WTC11 (cell line): ENCODE data around the gene PRKAG2. TPM values are rescaled to one million over a fixed set of nuclear protein-coding genes. Genes with fewer than 3 reads are reported as not detected.

Experiments
- ATAC-seq: fragments of 200-7000 bp; cut with Tn5 transposase; 2 replicates; pipeline ENCODE4 v1.10.0; 2021; ENCODE audit warnings: mild to moderate bottlenecking, moderate library complexity
- CTCF ChIA-PET: fragments of 300-600 bp; sonication (Branson Sonifier 250); formaldehyde crosslinking; loops from one replicate; lab custom pipeline; 2021; ENCODE audit warnings: antibody characterized with exemption; lab: Charles Lee
- POLR2A ChIA-PET: fragments of 350-600 bp; sonication (Branson Sonifier 250); formaldehyde crosslinking; loops from one replicate; lab custom pipeline; 2021; ENCODE audit warnings: antibody characterized with exemption; lab: Charles Lee
- DNase-seq: peaks from one replicate; pipeline ENCODE4 v3.0.0; 2021; ENCODE audit warnings: low spot score
- H3K27ac Mint-ChIP-seq: 2 replicates; pipeline ENCODE4 v1.8.0; 2021; ENCODE audit warnings: mixed read lengths
- H3K27me3 Mint-ChIP-seq: 2 replicates; pipeline ENCODE4 v1.8.0; 2021; ENCODE audit warnings: low read depth, mild to moderate bottlenecking, moderate library complexity, mixed read lengths
- H3K36me3 Mint-ChIP-seq: 2 replicates; pipeline ENCODE4 v1.8.0; 2021; ENCODE audit warnings: mixed read lengths
- H3K4me1 Mint-ChIP-seq: 2 replicates; pipeline ENCODE4 v1.8.0; 2022; ENCODE audit warnings: mixed read lengths
- H3K4me3 Mint-ChIP-seq: 2 replicates; pipeline ENCODE4 v1.8.0; 2021; ENCODE audit warnings: mild to moderate bottlenecking, moderate library complexity, mixed read lengths
- H3K9me3 Mint-ChIP-seq: 2 replicates; pipeline ENCODE4 v1.8.0; 2021; ENCODE audit warnings: mixed read lengths
- GABPB1 ChIP-seq: sonication (generic); formaldehyde crosslinking; IDR thresholded peaks from 2 replicates; pipeline ENCODE4 v1.8.1; 2023; ENCODE audit warnings: mild to moderate bottlenecking, missing genetic modification reagents
- NFATC4 ChIP-seq: fragments of 250-450 bp; sonication (Bioruptor Pico); IDR thresholded peaks from 2 replicates; pipeline ENCODE4 v1.9.0; 2021; ENCODE audit warnings: mild to moderate bottlenecking
- NFE2L1 ChIP-seq: sonication (generic); formaldehyde crosslinking; IDR thresholded peaks from 2 replicates; pipeline ENCODE4 v1.8.1; 2023; ENCODE audit warnings: missing genetic modification reagents
- NR1H2 ChIP-seq: sonication (generic); formaldehyde crosslinking; IDR thresholded peaks from 2 replicates; pipeline ENCODE4 v1.9.0; 2021; ENCODE audit warnings: mild to moderate bottlenecking, moderate library complexity, missing genetic modification reagents
- SP1 ChIP-seq: sonication (generic); formaldehyde crosslinking; conservative IDR thresholded peaks from 2 replicates; pipeline ENCODE4 v1.8.1; 2022; ENCODE audit warnings: missing genetic modification reagents
- ZBTB21 ChIP-seq: sonication (generic); formaldehyde crosslinking; IDR thresholded peaks from 2 replicates; pipeline ENCODE4 v1.8.1; 2023; ENCODE audit warnings: mild to moderate bottlenecking, missing genetic modification reagents, borderline replicate concordance
- ZNF317 ChIP-seq: sonication (generic); formaldehyde crosslinking; IDR thresholded peaks from 2 replicates; pipeline ENCODE4 v1.8.1; 2023; ENCODE audit warnings: low read depth, mild to moderate bottlenecking, moderate library complexity, missing genetic modification reagents, borderline replicate concordance
- ZNF671 ChIP-seq: fragments of 250-450 bp; sonication (Bioruptor Pico); IDR thresholded peaks from 2 replicates; pipeline ENCODE4 v1.8.0; 2021; ENCODE audit warnings: mild to moderate bottlenecking
- total RNA-seq: library from RNA; stranded (reverse); gene quantifications from 3 replicates; pipeline ENCODE4 v1.2.3, GENCODE V29; 2021
- TF ChIP-seq, protein P1 (sequence below): sonication (generic); formaldehyde crosslinking; IDR thresholded peaks from 2 replicates; pipeline ENCODE4 v1.8.0; 2023; ENCODE audit warnings: mild to moderate bottlenecking, missing genetic modification reagents
- TF ChIP-seq, protein P2 (sequence below): fragments of 250-450 bp; sonication (Bioruptor Pico); IDR thresholded peaks from 2 replicates; pipeline ENCODE4 v2.1.2; 2022; ENCODE audit warnings: mild to moderate bottlenecking, moderate library complexity
- TF ChIP-seq, protein P3 (sequence below): sonication (generic); formaldehyde crosslinking; IDR thresholded peaks from 2 replicates; pipeline ENCODE4 v1.8.0; 2022; ENCODE audit warnings: missing genetic modification reagents
- TF ChIP-seq, protein P4 (sequence below): sonication (generic); formaldehyde crosslinking; IDR thresholded peaks from 2 replicates; pipeline ENCODE4 v1.8.0; 2023; ENCODE audit warnings: missing genetic modification reagents
- TF ChIP-seq, protein P5 (sequence below): sonication (generic); formaldehyde crosslinking; conservative IDR thresholded peaks from 2 replicates; pipeline ENCODE4 v1.8.1; 2023; ENCODE audit warnings: mild to moderate bottlenecking, low read depth, missing genetic modification reagents, moderate library complexity
- TF ChIP-seq, protein P6 (sequence below): fragments of 250-450 bp; sonication (Bioruptor Pico); IDR thresholded peaks from 2 replicates; pipeline ENCODE4 v1.9.0; 2021; ENCODE audit warnings: moderate library complexity, mild to moderate bottlenecking, inconsistent platforms, borderline replicate concordance
- TF ChIP-seq, protein P7 (sequence below): sonication (generic); formaldehyde crosslinking; IDR thresholded peaks from 2 replicates; pipeline ENCODE4 v1.8.0; 2022; ENCODE audit warnings: mild to moderate bottlenecking, missing genetic modification reagents

The PRKAG2 gene
- total RNA-seq, 1 experiment from 2014 or later = 20.3 TPM

DNA sequence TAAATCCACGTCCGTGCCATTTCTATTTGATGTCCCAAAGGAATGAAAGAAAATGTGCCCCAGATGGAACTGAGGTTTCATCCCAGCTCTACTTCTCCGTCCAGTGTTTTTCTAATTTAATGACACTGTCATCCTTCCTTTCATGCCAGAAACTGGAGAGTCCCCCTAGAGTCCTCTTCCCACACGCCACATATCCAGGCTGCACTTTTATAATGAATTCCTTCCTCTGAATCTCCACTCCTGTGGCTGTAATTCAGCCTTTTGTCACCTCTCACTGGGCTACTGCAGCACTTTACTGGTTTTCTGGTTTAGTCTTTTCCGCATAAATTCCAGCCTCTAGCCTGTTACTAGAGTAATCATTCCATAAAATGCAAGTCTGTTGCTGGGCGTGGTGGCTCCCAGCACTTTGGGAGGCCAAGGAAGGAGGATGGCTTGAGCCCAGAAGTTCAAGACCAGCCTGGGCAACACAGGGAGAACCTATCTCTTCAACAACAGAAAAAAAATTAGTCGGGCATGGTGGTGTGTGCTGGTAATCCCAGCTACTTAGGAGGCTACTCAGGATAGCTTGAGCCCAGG, 214.6 kb downstream of the PRKAG2 start:
- no peaks in the 10 kb centered on the region for H3K36me3 Mint-ChIP-seq
- no peak for DNase-seq
- POLR2A ChIA-PET = no interaction called here

More for the DNA sequence above, 214.6 kb downstream of the PRKAG2 start:
- no peak for ATAC-seq
- H3K27ac Mint-ChIP-seq = no peak overlapping the region; the same call in 1 of the 2 replicates
- H3K9me3 Mint-ChIP-seq = peaks cover 4% of the 10 kb centered on the region
- no peak overlapping the region for H3K4me3 Mint-ChIP-seq
- CTCF ChIA-PET = no interaction called here
- no peaks in the 10 kb centered on the region; the same call in 1 of the 2 replicates for H3K27me3 Mint-ChIP-seq
- TF ChIP-seq, protein P1, sequence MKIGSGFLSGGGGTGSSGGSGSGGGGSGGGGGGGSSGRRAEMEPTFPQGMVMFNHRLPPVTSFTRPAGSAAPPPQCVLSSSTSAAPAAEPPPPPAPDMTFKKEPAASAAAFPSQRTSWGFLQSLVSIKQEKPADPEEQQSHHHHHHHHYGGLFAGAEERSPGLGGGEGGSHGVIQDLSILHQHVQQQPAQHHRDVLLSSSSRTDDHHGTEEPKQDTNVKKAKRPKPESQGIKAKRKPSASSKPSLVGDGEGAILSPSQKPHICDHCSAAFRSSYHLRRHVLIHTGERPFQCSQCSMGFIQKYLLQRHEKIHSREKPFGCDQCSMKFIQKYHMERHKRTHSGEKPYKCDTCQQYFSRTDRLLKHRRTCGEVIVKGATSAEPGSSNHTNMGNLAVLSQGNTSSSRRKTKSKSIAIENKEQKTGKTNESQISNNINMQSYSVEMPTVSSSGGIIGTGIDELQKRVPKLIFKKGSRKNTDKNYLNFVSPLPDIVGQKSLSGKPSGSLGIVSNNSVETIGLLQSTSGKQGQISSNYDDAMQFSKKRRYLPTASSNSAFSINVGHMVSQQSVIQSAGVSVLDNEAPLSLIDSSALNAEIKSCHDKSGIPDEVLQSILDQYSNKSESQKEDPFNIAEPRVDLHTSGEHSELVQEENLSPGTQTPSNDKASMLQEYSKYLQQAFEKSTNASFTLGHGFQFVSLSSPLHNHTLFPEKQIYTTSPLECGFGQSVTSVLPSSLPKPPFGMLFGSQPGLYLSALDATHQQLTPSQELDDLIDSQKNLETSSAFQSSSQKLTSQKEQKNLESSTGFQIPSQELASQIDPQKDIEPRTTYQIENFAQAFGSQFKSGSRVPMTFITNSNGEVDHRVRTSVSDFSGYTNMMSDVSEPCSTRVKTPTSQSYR = no peak
- TF ChIP-seq, protein P2, sequence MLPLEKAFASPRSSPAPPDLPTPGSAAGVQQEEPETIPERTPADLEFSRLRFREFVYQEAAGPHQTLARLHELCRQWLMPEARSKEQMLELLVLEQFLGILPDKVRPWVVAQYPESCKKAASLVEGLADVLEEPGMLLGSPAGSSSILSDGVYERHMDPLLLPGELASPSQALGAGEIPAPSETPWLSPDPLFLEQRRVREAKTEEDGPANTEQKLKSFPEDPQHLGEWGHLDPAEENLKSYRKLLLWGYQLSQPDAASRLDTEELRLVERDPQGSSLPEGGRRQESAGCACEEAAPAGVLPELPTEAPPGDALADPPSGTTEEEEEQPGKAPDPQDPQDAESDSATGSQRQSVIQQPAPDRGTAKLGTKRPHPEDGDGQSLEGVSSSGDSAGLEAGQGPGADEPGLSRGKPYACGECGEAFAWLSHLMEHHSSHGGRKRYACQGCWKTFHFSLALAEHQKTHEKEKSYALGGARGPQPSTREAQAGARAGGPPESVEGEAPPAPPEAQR (CRISPR knock-in tag) = no peak
- TF ChIP-seq SP1 (CRISPR knock-in tag) = no peak
- TF ChIP-seq, protein P3, sequence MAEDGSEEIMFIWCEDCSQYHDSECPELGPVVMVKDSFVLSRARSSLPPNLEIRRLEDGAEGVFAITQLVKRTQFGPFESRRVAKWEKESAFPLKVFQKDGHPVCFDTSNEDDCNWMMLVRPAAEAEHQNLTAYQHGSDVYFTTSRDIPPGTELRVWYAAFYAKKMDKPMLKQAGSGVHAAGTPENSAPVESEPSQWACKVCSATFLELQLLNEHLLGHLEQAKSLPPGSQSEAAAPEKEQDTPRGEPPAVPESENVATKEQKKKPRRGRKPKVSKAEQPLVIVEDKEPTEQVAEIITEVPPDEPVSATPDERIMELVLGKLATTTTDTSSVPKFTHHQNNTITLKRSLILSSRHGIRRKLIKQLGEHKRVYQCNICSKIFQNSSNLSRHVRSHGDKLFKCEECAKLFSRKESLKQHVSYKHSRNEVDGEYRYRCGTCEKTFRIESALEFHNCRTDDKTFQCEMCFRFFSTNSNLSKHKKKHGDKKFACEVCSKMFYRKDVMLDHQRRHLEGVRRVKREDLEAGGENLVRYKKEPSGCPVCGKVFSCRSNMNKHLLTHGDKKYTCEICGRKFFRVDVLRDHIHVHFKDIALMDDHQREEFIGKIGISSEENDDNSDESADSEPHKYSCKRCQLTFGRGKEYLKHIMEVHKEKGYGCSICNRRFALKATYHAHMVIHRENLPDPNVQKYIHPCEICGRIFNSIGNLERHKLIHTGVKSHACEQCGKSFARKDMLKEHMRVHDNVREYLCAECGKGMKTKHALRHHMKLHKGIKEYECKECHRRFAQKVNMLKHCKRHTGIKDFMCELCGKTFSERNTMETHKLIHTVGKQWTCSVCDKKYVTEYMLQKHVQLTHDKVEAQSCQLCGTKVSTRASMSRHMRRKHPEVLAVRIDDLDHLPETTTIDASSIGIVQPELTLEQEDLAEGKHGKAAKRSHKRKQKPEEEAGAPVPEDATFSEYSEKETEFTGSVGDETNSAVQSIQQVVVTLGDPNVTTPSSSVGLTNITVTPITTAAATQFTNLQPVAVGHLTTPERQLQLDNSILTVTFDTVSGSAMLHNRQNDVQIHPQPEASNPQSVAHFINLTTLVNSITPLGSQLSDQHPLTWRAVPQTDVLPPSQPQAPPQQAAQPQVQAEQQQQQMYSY (CRISPR knock-in tag) = no peak
- TF ChIP-seq, protein P4, sequence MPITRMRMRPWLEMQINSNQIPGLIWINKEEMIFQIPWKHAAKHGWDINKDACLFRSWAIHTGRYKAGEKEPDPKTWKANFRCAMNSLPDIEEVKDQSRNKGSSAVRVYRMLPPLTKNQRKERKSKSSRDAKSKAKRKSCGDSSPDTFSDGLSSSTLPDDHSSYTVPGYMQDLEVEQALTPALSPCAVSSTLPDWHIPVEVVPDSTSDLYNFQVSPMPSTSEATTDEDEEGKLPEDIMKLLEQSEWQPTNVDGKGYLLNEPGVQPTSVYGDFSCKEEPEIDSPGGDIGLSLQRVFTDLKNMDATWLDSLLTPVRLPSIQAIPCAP (CRISPR knock-in tag) = no peak
- TF ChIP-seq, protein P5, sequence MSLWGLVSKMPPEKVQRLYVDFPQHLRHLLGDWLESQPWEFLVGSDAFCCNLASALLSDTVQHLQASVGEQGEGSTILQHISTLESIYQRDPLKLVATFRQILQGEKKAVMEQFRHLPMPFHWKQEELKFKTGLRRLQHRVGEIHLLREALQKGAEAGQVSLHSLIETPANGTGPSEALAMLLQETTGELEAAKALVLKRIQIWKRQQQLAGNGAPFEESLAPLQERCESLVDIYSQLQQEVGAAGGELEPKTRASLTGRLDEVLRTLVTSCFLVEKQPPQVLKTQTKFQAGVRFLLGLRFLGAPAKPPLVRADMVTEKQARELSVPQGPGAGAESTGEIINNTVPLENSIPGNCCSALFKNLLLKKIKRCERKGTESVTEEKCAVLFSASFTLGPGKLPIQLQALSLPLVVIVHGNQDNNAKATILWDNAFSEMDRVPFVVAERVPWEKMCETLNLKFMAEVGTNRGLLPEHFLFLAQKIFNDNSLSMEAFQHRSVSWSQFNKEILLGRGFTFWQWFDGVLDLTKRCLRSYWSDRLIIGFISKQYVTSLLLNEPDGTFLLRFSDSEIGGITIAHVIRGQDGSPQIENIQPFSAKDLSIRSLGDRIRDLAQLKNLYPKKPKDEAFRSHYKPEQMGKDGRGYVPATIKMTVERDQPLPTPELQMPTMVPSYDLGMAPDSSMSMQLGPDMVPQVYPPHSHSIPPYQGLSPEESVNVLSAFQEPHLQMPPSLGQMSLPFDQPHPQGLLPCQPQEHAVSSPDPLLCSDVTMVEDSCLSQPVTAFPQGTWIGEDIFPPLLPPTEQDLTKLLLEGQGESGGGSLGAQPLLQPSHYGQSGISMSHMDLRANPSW (CRISPR knock-in tag) = no peak
- no peak for TF ChIP-seq GABPB1
- TF ChIP-seq NFATC4 (CRISPR knock-in tag) = no peak
- TF ChIP-seq NR1H2 = no peak
- no peak for TF ChIP-seq NFE2L1 (CRISPR knock-in tag)
- TF ChIP-seq, protein P6, sequence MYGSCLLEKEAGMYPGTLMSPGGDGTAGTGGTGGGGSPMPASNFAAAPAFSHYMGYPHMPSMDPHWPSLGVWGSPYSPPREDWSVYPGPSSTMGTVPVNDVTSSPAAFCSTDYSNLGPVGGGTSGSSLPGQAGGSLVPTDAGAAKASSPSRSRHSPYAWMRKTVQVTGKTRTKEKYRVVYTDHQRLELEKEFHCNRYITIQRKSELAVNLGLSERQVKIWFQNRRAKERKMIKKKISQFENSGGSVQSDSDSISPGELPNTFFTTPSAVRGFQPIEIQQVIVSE (CRISPR knock-in tag) = no peak
- no peak for TF ChIP-seq ZNF671 (CRISPR knock-in tag)
- TF ChIP-seq, protein P7, sequence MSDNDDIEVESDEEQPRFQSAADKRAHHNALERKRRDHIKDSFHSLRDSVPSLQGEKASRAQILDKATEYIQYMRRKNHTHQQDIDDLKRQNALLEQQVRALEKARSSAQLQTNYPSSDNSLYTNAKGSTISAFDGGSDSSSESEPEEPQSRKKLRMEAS (CRISPR knock-in tag) = no peak
- TF ChIP-seq ZBTB21 (CRISPR knock-in tag) = no peak
- no peak for TF ChIP-seq ZNF317 (CRISPR knock-in tag)
- H3K4me1 Mint-ChIP-seq = no peaks in the 10 kb centered on the region
